Measurements from ENCODE around the gene KIF9.
"Not testable (repeated sequence)": the region's sequence is repeated elsewhere in the genome, so short reads cannot be mapped to it uniquely, and the experiment has no call there.

KIF9 gene

GRCh38 chr3:47313341-47314055, 30.9 kb upstream of the KIF9 start:
- no peak overlapping the region for H4K91ac ChIP-seq (ENCODE audit: low read depth, low read length)
- no peak overlapping the region for H3K4me2 ChIP-seq (ENCODE audit: low read length)
- H3K79me1 ChIP-seq (ENCODE audit: low read length): no peaks in the 10 kb centered on the region
- H3K36me3 ChIP-seq (ENCODE audit: control insufficient read depth in 1 of 2, insufficient read depth in 2 of 2, low read length in 2 of 2): peaks cover 0 to 2% of the 10 kb centered on the region in 2 experiments
- no peak overlapping the region for H2BK12ac ChIP-seq (ENCODE audit: low read length)
- H3K4ac ChIP-seq (ENCODE audit: low read depth, low read length): no peak overlapping the region
- H4K8ac ChIP-seq (ENCODE audit: low read depth, low read length): no peak overlapping the region
- no peak overlapping the region for H3K14ac ChIP-seq (ENCODE audit: low read length)
- H3K4me1 ChIP-seq (ENCODE audit: control insufficient read depth in 1 of 2, insufficient read depth in 2 of 2, low read length in 2 of 2): no peaks in the 10 kb centered on the region
- no peak for DNase-seq
- no peak overlapping the region for H2AK5ac ChIP-seq (ENCODE audit: low read length)
- no peak overlapping the region for H3K27ac ChIP-seq (ENCODE audit: low read depth, low read length)
- no peak overlapping the region for H3K9ac ChIP-seq (ENCODE audit: low read length)
- H4K12ac ChIP-seq (ENCODE audit: low read depth, low read length): no peak overlapping the region
- no peak overlapping the region for H2AFZ ChIP-seq (ENCODE audit: insufficient read depth, low read length, poor library complexity)
- no peak overlapping the region for H2BK120ac ChIP-seq (ENCODE audit: insufficient read depth, low read length, poor library complexity)
- H2BK5ac ChIP-seq (ENCODE audit: low read depth, low read length, poor library complexity): no peak overlapping the region
- H3K9me3 ChIP-seq (ENCODE audit: insufficient read depth, low read depth, low read length): peaks cover 2% of the 10 kb centered on the region
- H3K27me3 ChIP-seq (ENCODE audit: insufficient read depth, low read length): no peaks in the 10 kb centered on the region
- no CpG with 5 or more reads among the region's 1 CpG for WGBS (ENCODE audit: extremely low coverage, insufficient coverage, insufficient read length)
- H3K79me2 ChIP-seq (ENCODE audit: control insufficient read depth, insufficient read depth, low read length, poor library complexity): no peaks in the 10 kb centered on the region
- H3K18ac ChIP-seq (ENCODE audit: low read length): no peak overlapping the region
- no peak overlapping the region for H3K4me3 ChIP-seq (ENCODE audit: low read depth, low read length)
- H3K23ac ChIP-seq (ENCODE audit: low read length): no peak overlapping the region

- Histone ChIP-seq H3K4me2 (ENCODE audit: low read length) (no peak overlapping the region), H3K4ac (ENCODE audit: low read depth, low read length) (no peak overlapping the region), H2AFZ (ENCODE audit: insufficient read depth, low read length, poor library complexity) (no peak overlapping the region), H2BK12ac (ENCODE audit: low read length) (no peak overlapping the region), H3K27me3 (ENCODE audit: insufficient read depth, low read length) (no peaks in the 10 kb centered on the region), H3K9ac (ENCODE audit: low read length) (no peak overlapping the region), H3K23ac (ENCODE audit: low read length) (no peak overlapping the region), H2BK120ac (ENCODE audit: insufficient read depth, low read length, poor library complexity) (no peak overlapping the region), H3K79me2 (ENCODE audit: control insufficient read depth, insufficient read depth, low read length, poor library complexity) (no peaks in the 10 kb centered on the region), H3K36me3 (ENCODE audit: control insufficient read depth in 1 of 2, insufficient read depth in 2 of 2, low read length in 2 of 2) (peaks cover 0 to 2% of the 10 kb centered on the region in 2 experiments), H3K14ac (ENCODE audit: low read length) (no peak overlapping the region), H4K12ac (ENCODE audit: low read depth, low read length) (no peak overlapping the region), H2BK5ac (ENCODE audit: low read depth, low read length, poor library complexity) (no peak overlapping the region), H2AK5ac (ENCODE audit: low read length) (no peak overlapping the region), H3K9me3 (ENCODE audit: insufficient read depth, low read depth, low read length) (peaks cover 2% of the 10 kb centered on the region), H4K91ac (ENCODE audit: low read depth, low read length) (no peak overlapping the region), H4K8ac (ENCODE audit: low read depth, low read length) (no peak overlapping the region), H3K4me1 (ENCODE audit: control insufficient read depth in 1 of 2, insufficient read depth in 2 of 2, low read length in 2 of 2) (no peaks in the 10 kb centered on the region), H3K18ac (ENCODE audit: low read length) (no peak overlapping the region), H3K79me1 (ENCODE audit: low read length) (no peaks in the 10 kb centered on the region), H3K4me3 (ENCODE audit: low read depth, low read length) (no peak overlapping the region), H3K27ac (ENCODE audit: low read depth, low read length) (no peak overlapping the region)
- no peak for DNase-seq
- whole genome bisulfite sequencing (ENCODE audit: extremely low coverage, insufficient coverage, insufficient read length): no CpG with 5 or more reads among the region's 4 CpGs
Observed at GRCh38 chr3:47310391-47310790, 27.8 kb upstream of the KIF9 start.

GRCh38 chr3:47309231-47309630, 26.6 kb upstream of the KIF9 start:
- not testable (repeated sequence) for H2AFZ ChIP-seq (ENCODE audit: insufficient read depth, low read length, poor library complexity); H3K4me1 ChIP-seq (ENCODE audit: control insufficient read depth in 1 of 2, insufficient read depth in 2 of 2, low read length in 2 of 2); H2AK5ac ChIP-seq (ENCODE audit: low read length); H3K9me3 ChIP-seq (ENCODE audit: insufficient read depth, low read depth, low read length); H2BK12ac ChIP-seq (ENCODE audit: low read length); H3K79me2 ChIP-seq (ENCODE audit: control insufficient read depth, insufficient read depth, low read length, poor library complexity); H3K79me1 ChIP-seq (ENCODE audit: low read length); H2BK120ac ChIP-seq (ENCODE audit: insufficient read depth, low read length, poor library complexity); H2BK5ac ChIP-seq (ENCODE audit: low read depth, low read length, poor library complexity); H4K12ac ChIP-seq (ENCODE audit: low read depth, low read length); H4K91ac ChIP-seq (ENCODE audit: low read depth, low read length); H4K8ac ChIP-seq (ENCODE audit: low read depth, low read length); H3K4me3 ChIP-seq (ENCODE audit: low read depth, low read length); H3K14ac ChIP-seq (ENCODE audit: low read length); H3K27ac ChIP-seq (ENCODE audit: low read depth, low read length); H3K36me3 ChIP-seq (ENCODE audit: control insufficient read depth in 1 of 2, insufficient read depth in 2 of 2, low read length in 2 of 2); H3K27me3 ChIP-seq (ENCODE audit: insufficient read depth, low read length); H3K23ac ChIP-seq (ENCODE audit: low read length); H3K4me2 ChIP-seq (ENCODE audit: low read length); H3K18ac ChIP-seq (ENCODE audit: low read length); H3K4ac ChIP-seq (ENCODE audit: low read depth, low read length); DNase-seq; H3K9ac ChIP-seq (ENCODE audit: low read length)
- no CpG with 5 or more reads among the region's 28 CpGs for WGBS (ENCODE audit: extremely low coverage, insufficient coverage, insufficient read length)

- no peak overlapping the region for H4K8ac ChIP-seq (ENCODE audit: low read depth, low read length)
- no peaks in the 10 kb centered on the region for H3K4me1 ChIP-seq (ENCODE audit: control insufficient read depth in 1 of 2, insufficient read depth in 2 of 2, low read length in 2 of 2)
- H2BK120ac ChIP-seq (ENCODE audit: insufficient read depth, low read length, poor library complexity): no peak overlapping the region
- H2BK5ac ChIP-seq (ENCODE audit: low read depth, low read length, poor library complexity): no peak overlapping the region
- no peaks in the 10 kb centered on the region for H3K79me1 ChIP-seq (ENCODE audit: low read length)
- no CpG with 5 or more reads among the region's 2 CpGs for WGBS (ENCODE audit: extremely low coverage, insufficient coverage, insufficient read length)
- H4K91ac ChIP-seq (ENCODE audit: low read depth, low read length): no peak overlapping the region
- H3K9ac ChIP-seq (ENCODE audit: low read length): no peak overlapping the region
- H2AFZ ChIP-seq (ENCODE audit: insufficient read depth, low read length, poor library complexity): no peak overlapping the region
- no peak overlapping the region for H3K4me2 ChIP-seq (ENCODE audit: low read length)
- H3K36me3 ChIP-seq (ENCODE audit: control insufficient read depth in 1 of 2, insufficient read depth in 2 of 2, low read length in 2 of 2): peaks cover 0 to 4% of the 10 kb centered on the region in 2 experiments
- H2AK5ac ChIP-seq (ENCODE audit: low read length): no peak overlapping the region
- no peak overlapping the region for H2BK12ac ChIP-seq (ENCODE audit: low read length)
- H3K79me2 ChIP-seq (ENCODE audit: control insufficient read depth, insufficient read depth, low read length, poor library complexity): no peaks in the 10 kb centered on the region
- no peak overlapping the region for H4K12ac ChIP-seq (ENCODE audit: low read depth, low read length)
- no peak overlapping the region for H3K23ac ChIP-seq (ENCODE audit: low read length)
- H3K4ac ChIP-seq (ENCODE audit: low read depth, low read length): no peak overlapping the region
- no peak for DNase-seq
- peaks cover 2% of the 10 kb centered on the region for H3K9me3 ChIP-seq (ENCODE audit: insufficient read depth, low read depth, low read length)
- H3K4me3 ChIP-seq (ENCODE audit: low read depth, low read length): no peak overlapping the region
- no peak overlapping the region for H3K27ac ChIP-seq (ENCODE audit: low read depth, low read length)
- H3K18ac ChIP-seq (ENCODE audit: low read length): no peak overlapping the region
- no peak overlapping the region for H3K14ac ChIP-seq (ENCODE audit: low read length)
- H3K27me3 ChIP-seq (ENCODE audit: insufficient read depth, low read length): no peaks in the 10 kb centered on the region
Observed at GRCh38 chr3:47306022-47306421, 23.4 kb upstream of the KIF9 start.

Measured in trophoblast cell (in vitro differentiated cells and primary cell).